WTC11 (cell line): Measurements from ENCODE around the gene SIGLEC11. TPM values are rescaled to one million over a fixed set of nuclear protein-coding genes. Genes with fewer than 3 reads are reported as not detected.

ENCODE experiments used
- ATAC-seq: fragments of 200-7000 bp; cut with Tn5 transposase; 2 replicates; pipeline ENCODE4 v1.10.0; 2021; ENCODE audit warnings: mild to moderate bottlenecking, moderate library complexity
- CTCF ChIA-PET: fragments of 300-600 bp; sonication (Branson Sonifier 250); formaldehyde crosslinking; loops from one replicate; lab custom pipeline; 2021; ENCODE audit warnings: antibody characterized with exemption; lab: Charles Lee
- POLR2A ChIA-PET: fragments of 350-600 bp; sonication (Branson Sonifier 250); formaldehyde crosslinking; loops from one replicate; lab custom pipeline; 2021; ENCODE audit warnings: antibody characterized with exemption; lab: Charles Lee
- DNase-seq: peaks from one replicate; pipeline ENCODE4 v3.0.0; 2021; ENCODE audit warnings: low spot score
- H3K27ac Mint-ChIP-seq: 2 replicates; pipeline ENCODE4 v1.8.0; 2021; ENCODE audit warnings: mixed read lengths
- H3K27me3 Mint-ChIP-seq: 2 replicates; pipeline ENCODE4 v1.8.0; 2021; ENCODE audit warnings: low read depth, mild to moderate bottlenecking, moderate library complexity, mixed read lengths
- H3K36me3 Mint-ChIP-seq: 2 replicates; pipeline ENCODE4 v1.8.0; 2021; ENCODE audit warnings: mixed read lengths
- H3K4me1 Mint-ChIP-seq: 2 replicates; pipeline ENCODE4 v1.8.0; 2022; ENCODE audit warnings: mixed read lengths
- H3K4me3 Mint-ChIP-seq: 2 replicates; pipeline ENCODE4 v1.8.0; 2021; ENCODE audit warnings: mild to moderate bottlenecking, moderate library complexity, mixed read lengths
- H3K9me3 Mint-ChIP-seq: 2 replicates; pipeline ENCODE4 v1.8.0; 2021; ENCODE audit warnings: mixed read lengths
- ATF1 ChIP-seq: sonication (generic); formaldehyde crosslinking; IDR thresholded peaks from 2 replicates; pipeline ENCODE4 v1.8.1; 2023; ENCODE audit warnings: mild to moderate bottlenecking, moderate library complexity, missing genetic modification reagents
- CBFB ChIP-seq: sonication (generic); formaldehyde crosslinking; IDR thresholded peaks from 2 replicates; pipeline ENCODE4 v1.8.1; 2022; ENCODE audit warnings: mild to moderate bottlenecking, low read depth, missing genetic modification reagents
- CREB1 ChIP-seq: sonication (generic); formaldehyde crosslinking; IDR thresholded peaks from 2 replicates; pipeline ENCODE4 v1.8.0; 2023; ENCODE audit warnings: mild to moderate bottlenecking, missing genetic modification reagents
- CREM ChIP-seq: sonication (generic); formaldehyde crosslinking; IDR thresholded peaks from 2 replicates; pipeline ENCODE4 v1.8.1; 2022; ENCODE audit warnings: mild to moderate bottlenecking, missing genetic modification reagents, moderate library complexity
- ELF4 ChIP-seq: sonication (generic); formaldehyde crosslinking; IDR thresholded peaks from 2 replicates; pipeline ENCODE4 v1.8.1; 2022; ENCODE audit warnings: low read depth, mild to moderate bottlenecking, moderate library complexity, missing genetic modification reagents
- ETV6 ChIP-seq: sonication (generic); formaldehyde crosslinking; IDR thresholded peaks from 2 replicates; pipeline ENCODE4 v1.8.1; 2022; ENCODE audit warnings: mild to moderate bottlenecking, missing genetic modification reagents
- HMGA2 ChIP-seq: fragments of 250-450 bp; sonication (Bioruptor Pico); IDR thresholded peaks from 2 replicates; pipeline ENCODE4 v1.4.0; 2021; ENCODE audit warnings: mild to moderate bottlenecking, moderate library complexity
- JAZF1 ChIP-seq: fragments of 250-450 bp; sonication (Bioruptor Pico); IDR thresholded peaks from 2 replicates; pipeline ENCODE4 v1.9.0; 2021; ENCODE audit warnings: moderate library complexity, mild to moderate bottlenecking, inconsistent platforms
- KAT7 ChIP-seq: sonication (generic); formaldehyde crosslinking; IDR thresholded peaks from 2 replicates; pipeline ENCODE4 v1.8.1; 2023; ENCODE audit warnings: missing genetic modification reagents, mild to moderate bottlenecking, borderline replicate concordance
- NR1H2 ChIP-seq: sonication (generic); formaldehyde crosslinking; IDR thresholded peaks from 2 replicates; pipeline ENCODE4 v1.9.0; 2021; ENCODE audit warnings: mild to moderate bottlenecking, moderate library complexity, missing genetic modification reagents
- RORB ChIP-seq: fragments of 250-450 bp; sonication (Bioruptor Pico); IDR thresholded peaks from 2 replicates; pipeline ENCODE4 v1.9.0; 2021; ENCODE audit warnings: mild to moderate bottlenecking
- SP1 ChIP-seq: sonication (generic); formaldehyde crosslinking; conservative IDR thresholded peaks from 2 replicates; pipeline ENCODE4 v1.8.1; 2022; ENCODE audit warnings: missing genetic modification reagents
- TCF7 ChIP-seq: sonication (generic); formaldehyde crosslinking; IDR thresholded peaks from 2 replicates; pipeline ENCODE4 v1.8.0; 2022; ENCODE audit warnings: mild to moderate bottlenecking, low read depth, missing genetic modification reagents, moderate library complexity
- TEAD1 ChIP-seq: sonication (generic); formaldehyde crosslinking; IDR thresholded peaks from 2 replicates; pipeline ENCODE4 v1.8.0; 2022; ENCODE audit warnings: mild to moderate bottlenecking, missing genetic modification reagents
- TEAD4 ChIP-seq: sonication (generic); formaldehyde crosslinking; IDR thresholded peaks from 2 replicates; pipeline ENCODE4 v1.8.0; 2022; ENCODE audit warnings: mild to moderate bottlenecking, missing genetic modification reagents
- ZNF232 ChIP-seq: sonication (generic); formaldehyde crosslinking; IDR thresholded peaks from 2 replicates; pipeline ENCODE4 v1.8.0; 2022; ENCODE audit warnings: mild to moderate bottlenecking, missing genetic modification reagents
- total RNA-seq: library from RNA; stranded (reverse); gene quantifications from 3 replicates; pipeline ENCODE4 v1.2.3, GENCODE V29; 2021
- TF ChIP-seq, protein P1 (sequence below): fragments of 250-450 bp; sonication (Bioruptor Pico); IDR thresholded peaks from 2 replicates; pipeline ENCODE4 v1.9.0; 2021; ENCODE audit warnings: mild to moderate bottlenecking
- TF ChIP-seq, protein P2 (sequence below): fragments of 250-450 bp; sonication (Bioruptor Pico); IDR thresholded peaks from 2 replicates; pipeline ENCODE4 v1.9.0; 2021; ENCODE audit warnings: moderate library complexity, mild to moderate bottlenecking, inconsistent platforms, borderline replicate concordance
- TF ChIP-seq, protein P3 (sequence below): sonication (generic); formaldehyde crosslinking; IDR thresholded peaks from 2 replicates; pipeline ENCODE4 v1.8.1; 2023; ENCODE audit warnings: mild to moderate bottlenecking, missing genetic modification reagents, moderate library complexity
- TF ChIP-seq, protein P4 (sequence below): sonication (generic); formaldehyde crosslinking; IDR thresholded peaks from 2 replicates; pipeline ENCODE4 v1.8.1; 2022; ENCODE audit warnings: low read depth, missing genetic modification reagents, borderline replicate concordance
- TF ChIP-seq, protein P5 (sequence below): sonication (generic); formaldehyde crosslinking; IDR thresholded peaks from 2 replicates; pipeline ENCODE4 v1.8.1; 2023; ENCODE audit warnings: mild to moderate bottlenecking, missing genetic modification reagents, moderate library complexity
- TF ChIP-seq, protein P6 (sequence below): fragments of 250-450 bp; sonication (Bioruptor Pico); IDR thresholded peaks from 2 replicates; pipeline ENCODE4 v2.1.2; 2022; ENCODE audit warnings: mild to moderate bottlenecking, moderate library complexity
- TF ChIP-seq, protein P7 (sequence below): sonication (generic); formaldehyde crosslinking; IDR thresholded peaks from 2 replicates; pipeline ENCODE4 v1.8.0; 2023; ENCODE audit warnings: missing genetic modification reagents

SIGLEC11 gene
- total RNA-seq, 1 experiment from 2014 or later, result not detected

DNA sequence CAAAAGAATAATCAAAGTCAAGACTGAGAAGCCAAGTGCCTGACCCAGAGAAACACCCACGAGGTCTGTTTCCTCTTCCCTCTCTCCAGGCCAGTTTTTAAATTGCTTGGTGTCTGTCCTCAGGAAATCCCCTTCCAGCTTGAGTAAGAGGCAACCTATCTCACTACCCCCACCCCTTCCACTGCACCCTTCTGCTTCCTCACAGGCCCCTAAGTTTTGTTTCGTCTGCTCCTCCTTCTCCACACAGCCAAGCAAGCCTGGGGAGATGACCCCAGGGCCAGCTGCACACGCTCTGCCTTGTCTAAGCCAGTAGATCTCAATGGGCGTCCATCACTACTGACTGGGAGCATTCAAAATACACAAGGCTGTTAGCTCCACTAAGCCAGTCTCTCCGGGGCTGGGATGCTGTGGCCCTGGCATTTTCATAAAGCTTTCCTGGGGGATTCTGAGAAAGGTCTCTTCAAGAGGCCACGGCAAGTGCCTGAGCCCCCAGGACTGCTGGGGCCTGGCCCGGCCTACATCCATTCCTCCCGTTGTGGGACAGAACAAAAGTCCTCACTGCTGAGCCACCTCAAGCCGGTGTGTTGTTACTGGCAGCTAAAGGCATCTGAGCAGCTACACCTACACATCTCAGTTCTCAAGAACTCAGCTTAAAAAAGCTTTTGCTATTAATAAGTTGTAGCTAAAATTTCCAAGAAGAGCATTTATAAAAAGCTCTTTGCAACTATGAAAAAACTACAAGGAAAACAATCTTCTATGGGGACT is 49.4 kb downstream of the SIGLEC11 start:
- peaks cover 16% of the 10 kb centered on the region for H3K4me1 Mint-ChIP-seq
- H3K9me3 Mint-ChIP-seq, result peaks cover 6% of the 10 kb centered on the region
- no peak for TF ChIP-seq NR1H2 (CRISPR knock-in tag)
- TF ChIP-seq HMGA2 (CRISPR knock-in tag), result no peak
- TF ChIP-seq, protein P1, sequence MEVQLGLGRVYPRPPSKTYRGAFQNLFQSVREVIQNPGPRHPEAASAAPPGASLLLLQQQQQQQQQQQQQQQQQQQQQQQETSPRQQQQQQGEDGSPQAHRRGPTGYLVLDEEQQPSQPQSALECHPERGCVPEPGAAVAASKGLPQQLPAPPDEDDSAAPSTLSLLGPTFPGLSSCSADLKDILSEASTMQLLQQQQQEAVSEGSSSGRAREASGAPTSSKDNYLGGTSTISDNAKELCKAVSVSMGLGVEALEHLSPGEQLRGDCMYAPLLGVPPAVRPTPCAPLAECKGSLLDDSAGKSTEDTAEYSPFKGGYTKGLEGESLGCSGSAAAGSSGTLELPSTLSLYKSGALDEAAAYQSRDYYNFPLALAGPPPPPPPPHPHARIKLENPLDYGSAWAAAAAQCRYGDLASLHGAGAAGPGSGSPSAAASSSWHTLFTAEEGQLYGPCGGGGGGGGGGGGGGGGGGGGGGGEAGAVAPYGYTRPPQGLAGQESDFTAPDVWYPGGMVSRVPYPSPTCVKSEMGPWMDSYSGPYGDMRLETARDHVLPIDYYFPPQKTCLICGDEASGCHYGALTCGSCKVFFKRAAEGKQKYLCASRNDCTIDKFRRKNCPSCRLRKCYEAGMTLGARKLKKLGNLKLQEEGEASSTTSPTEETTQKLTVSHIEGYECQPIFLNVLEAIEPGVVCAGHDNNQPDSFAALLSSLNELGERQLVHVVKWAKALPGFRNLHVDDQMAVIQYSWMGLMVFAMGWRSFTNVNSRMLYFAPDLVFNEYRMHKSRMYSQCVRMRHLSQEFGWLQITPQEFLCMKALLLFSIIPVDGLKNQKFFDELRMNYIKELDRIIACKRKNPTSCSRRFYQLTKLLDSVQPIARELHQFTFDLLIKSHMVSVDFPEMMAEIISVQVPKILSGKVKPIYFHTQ, result no peak
- TF ChIP-seq, protein P2, sequence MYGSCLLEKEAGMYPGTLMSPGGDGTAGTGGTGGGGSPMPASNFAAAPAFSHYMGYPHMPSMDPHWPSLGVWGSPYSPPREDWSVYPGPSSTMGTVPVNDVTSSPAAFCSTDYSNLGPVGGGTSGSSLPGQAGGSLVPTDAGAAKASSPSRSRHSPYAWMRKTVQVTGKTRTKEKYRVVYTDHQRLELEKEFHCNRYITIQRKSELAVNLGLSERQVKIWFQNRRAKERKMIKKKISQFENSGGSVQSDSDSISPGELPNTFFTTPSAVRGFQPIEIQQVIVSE (CRISPR knock-in tag), result no peak
- no peak for TF ChIP-seq ELF4
- TF ChIP-seq JAZF1 (CRISPR knock-in tag), result no peak
- TF ChIP-seq CBFB (CRISPR knock-in tag), result no peak
- TF ChIP-seq TCF7 (CRISPR knock-in tag), result no peak
- TF ChIP-seq, protein P3, sequence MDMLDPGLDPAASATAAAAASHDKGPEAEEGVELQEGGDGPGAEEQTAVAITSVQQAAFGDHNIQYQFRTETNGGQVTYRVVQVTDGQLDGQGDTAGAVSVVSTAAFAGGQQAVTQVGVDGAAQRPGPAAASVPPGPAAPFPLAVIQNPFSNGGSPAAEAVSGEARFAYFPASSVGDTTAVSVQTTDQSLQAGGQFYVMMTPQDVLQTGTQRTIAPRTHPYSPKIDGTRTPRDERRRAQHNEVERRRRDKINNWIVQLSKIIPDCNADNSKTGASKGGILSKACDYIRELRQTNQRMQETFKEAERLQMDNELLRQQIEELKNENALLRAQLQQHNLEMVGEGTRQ (CRISPR knock-in tag), result no peak
- no peak for TF ChIP-seq KAT7
- TF ChIP-seq ZNF232 (CRISPR knock-in tag), result no peak
- TF ChIP-seq, protein P4, sequence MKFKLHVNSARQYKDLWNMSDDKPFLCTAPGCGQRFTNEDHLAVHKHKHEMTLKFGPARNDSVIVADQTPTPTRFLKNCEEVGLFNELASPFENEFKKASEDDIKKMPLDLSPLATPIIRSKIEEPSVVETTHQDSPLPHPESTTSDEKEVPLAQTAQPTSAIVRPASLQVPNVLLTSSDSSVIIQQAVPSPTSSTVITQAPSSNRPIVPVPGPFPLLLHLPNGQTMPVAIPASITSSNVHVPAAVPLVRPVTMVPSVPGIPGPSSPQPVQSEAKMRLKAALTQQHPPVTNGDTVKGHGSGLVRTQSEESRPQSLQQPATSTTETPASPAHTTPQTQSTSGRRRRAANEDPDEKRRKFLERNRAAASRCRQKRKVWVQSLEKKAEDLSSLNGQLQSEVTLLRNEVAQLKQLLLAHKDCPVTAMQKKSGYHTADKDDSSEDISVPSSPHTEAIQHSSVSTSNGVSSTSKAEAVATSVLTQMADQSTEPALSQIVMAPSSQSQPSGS (CRISPR knock-in tag), result no peak
- TF ChIP-seq ATF1 (CRISPR knock-in tag), result no peak
- TF ChIP-seq, protein P5, sequence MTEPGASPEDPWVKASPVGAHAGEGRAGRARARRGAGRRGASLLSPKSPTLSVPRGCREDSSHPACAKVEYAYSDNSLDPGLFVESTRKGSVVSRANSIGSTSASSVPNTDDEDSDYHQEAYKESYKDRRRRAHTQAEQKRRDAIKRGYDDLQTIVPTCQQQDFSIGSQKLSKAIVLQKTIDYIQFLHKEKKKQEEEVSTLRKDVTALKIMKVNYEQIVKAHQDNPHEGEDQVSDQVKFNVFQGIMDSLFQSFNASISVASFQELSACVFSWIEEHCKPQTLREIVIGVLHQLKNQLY, result no peak
- no peak for TF ChIP-seq ETV6
- no peak for TF ChIP-seq TEAD1 (CRISPR knock-in tag)
- TF ChIP-seq CREB1 (CRISPR knock-in tag), result no peak
- H3K36me3 Mint-ChIP-seq, result peaks cover 71% of the 10 kb centered on the region
- H3K27ac Mint-ChIP-seq, result no peak overlapping the region
- ChIA-PET CTCF (no interaction called here), POLR2A (no interaction called here)
- DNase-seq (no peak), ATAC-seq (no peak)
- no peaks in the 10 kb centered on the region for H3K27me3 Mint-ChIP-seq
- H3K4me3 Mint-ChIP-seq, result no peak overlapping the region

DNA sequence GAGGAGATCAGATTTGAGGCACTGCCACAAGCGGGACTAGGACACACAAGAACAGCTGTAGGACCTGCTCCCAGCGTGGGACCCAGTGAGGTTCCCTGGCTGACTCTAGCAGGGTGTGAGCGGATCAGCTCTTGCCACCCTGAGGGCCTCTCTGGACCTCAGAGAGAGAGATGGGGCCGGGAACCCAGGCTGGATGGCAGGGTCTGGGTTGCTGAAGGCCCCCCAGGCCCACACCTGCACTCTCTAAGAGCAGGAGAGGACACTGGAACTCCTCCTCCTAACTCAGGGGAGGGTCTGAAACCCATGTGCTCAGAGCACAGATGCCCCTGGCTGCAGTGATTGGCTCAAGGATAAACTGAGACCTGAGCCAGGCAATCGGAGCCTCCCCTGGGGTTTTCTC is 50.8 kb downstream of the SIGLEC11 start:
- DNase-seq (no peak), ATAC-seq (no peak)
- no peak overlapping the region for H3K4me3 Mint-ChIP-seq
- ChIA-PET POLR2A (interaction anchor here (1.3 kb wide), 1 partner anchor 20 kb away, joined by 4 read pairs; no protein-coding TSS in a partner anchor), CTCF (interaction anchor here (0.5 kb wide), 1 partner anchor 78 kb away, joined by 3 read pairs; no protein-coding TSS in a partner anchor)
- peaks cover 67% of the 10 kb centered on the region for H3K36me3 Mint-ChIP-seq
- peak overlapping the region; percentile 65; the same call in 1 of the 2 replicates for H3K27ac Mint-ChIP-seq
- H3K9me3 Mint-ChIP-seq, result peaks cover 1% of the 10 kb centered on the region
- H3K27me3 Mint-ChIP-seq, result no peaks in the 10 kb centered on the region
- peaks cover 20% of the 10 kb centered on the region for H3K4me1 Mint-ChIP-seq
- TF ChIP-seq TEAD1 (CRISPR knock-in tag) (no peak), NR1H2 (CRISPR knock-in tag) (no peak), RORB (CRISPR knock-in tag) (no peak), SP1 (CRISPR knock-in tag) (no peak), CREM (CRISPR knock-in tag) (no peak), TEAD4 (no peak)
- TF ChIP-seq, protein P6, sequence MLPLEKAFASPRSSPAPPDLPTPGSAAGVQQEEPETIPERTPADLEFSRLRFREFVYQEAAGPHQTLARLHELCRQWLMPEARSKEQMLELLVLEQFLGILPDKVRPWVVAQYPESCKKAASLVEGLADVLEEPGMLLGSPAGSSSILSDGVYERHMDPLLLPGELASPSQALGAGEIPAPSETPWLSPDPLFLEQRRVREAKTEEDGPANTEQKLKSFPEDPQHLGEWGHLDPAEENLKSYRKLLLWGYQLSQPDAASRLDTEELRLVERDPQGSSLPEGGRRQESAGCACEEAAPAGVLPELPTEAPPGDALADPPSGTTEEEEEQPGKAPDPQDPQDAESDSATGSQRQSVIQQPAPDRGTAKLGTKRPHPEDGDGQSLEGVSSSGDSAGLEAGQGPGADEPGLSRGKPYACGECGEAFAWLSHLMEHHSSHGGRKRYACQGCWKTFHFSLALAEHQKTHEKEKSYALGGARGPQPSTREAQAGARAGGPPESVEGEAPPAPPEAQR (CRISPR knock-in tag), result no peak
- TF ChIP-seq, protein P7, sequence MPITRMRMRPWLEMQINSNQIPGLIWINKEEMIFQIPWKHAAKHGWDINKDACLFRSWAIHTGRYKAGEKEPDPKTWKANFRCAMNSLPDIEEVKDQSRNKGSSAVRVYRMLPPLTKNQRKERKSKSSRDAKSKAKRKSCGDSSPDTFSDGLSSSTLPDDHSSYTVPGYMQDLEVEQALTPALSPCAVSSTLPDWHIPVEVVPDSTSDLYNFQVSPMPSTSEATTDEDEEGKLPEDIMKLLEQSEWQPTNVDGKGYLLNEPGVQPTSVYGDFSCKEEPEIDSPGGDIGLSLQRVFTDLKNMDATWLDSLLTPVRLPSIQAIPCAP, result no peak
- TF ChIP-seq, protein P1, result no peak
